ENCODE measurements around the gene TSHZ2. TPM values are rescaled to one million over a fixed set of nuclear protein-coding genes. Genes with fewer than 3 reads are reported as not detected.

Gene TSHZ2
- total and polyA plus RNA-seq, 2 experiments from 2014 or later: 1.1 to 5.2 TPM

DNA sequence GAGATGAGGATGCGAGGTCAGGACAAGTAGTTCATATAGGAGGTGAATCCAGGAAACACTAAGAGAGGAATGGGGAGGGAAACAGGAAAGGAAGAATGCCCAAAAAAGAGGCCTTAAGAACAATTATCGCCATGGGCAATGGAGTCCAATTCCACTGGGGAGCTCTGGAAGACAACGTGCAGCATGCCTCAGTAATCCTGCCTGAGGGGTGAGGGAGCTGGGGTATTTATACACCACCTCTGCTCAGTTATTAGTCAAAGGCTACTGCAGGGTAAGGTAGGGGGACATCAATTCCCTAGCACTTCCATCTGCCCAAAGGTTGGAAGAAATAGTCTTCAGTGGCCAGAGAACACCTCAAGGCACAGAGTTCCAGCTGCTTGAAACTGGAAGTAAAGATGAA is 525.1 kb downstream of the TSHZ2 start:
- no peaks in the 10 kb centered on the region for H3K36me3 ChIP-seq (replicated peaks; ENCODE audit: insufficient read depth, low read depth)
- no peak overlapping the region for H3K4me2 ChIP-seq
- 98% methylated on average over 3 of the region's 3 CpGs for WGBS (ENCODE audit: low lambda C conversion rate, missing lambda C conversion rate)
- H3K79me2 ChIP-seq: no peaks in the 10 kb centered on the region
- H3K9me3 ChIP-seq (ENCODE audit: low read depth): no peaks in the 10 kb centered on the region
- DNase-seq (ENCODE audit: low spot score): no peak
- H3K4me1 ChIP-seq (ENCODE audit: insufficient read depth): peaks cover 13% of the 10 kb centered on the region
- TF ChIP-seq EZH2 (IDR thresholded peaks at IDR 0.05; ENCODE audit: borderline replicate concordance) (no peak), EZH2phosphoT487 (IDR thresholded peaks at IDR 0.05; ENCODE audit: low read depth, severe bottlenecking, unreplicated experiment) (no peak)
- TF ChIP-seq, protein P1, sequence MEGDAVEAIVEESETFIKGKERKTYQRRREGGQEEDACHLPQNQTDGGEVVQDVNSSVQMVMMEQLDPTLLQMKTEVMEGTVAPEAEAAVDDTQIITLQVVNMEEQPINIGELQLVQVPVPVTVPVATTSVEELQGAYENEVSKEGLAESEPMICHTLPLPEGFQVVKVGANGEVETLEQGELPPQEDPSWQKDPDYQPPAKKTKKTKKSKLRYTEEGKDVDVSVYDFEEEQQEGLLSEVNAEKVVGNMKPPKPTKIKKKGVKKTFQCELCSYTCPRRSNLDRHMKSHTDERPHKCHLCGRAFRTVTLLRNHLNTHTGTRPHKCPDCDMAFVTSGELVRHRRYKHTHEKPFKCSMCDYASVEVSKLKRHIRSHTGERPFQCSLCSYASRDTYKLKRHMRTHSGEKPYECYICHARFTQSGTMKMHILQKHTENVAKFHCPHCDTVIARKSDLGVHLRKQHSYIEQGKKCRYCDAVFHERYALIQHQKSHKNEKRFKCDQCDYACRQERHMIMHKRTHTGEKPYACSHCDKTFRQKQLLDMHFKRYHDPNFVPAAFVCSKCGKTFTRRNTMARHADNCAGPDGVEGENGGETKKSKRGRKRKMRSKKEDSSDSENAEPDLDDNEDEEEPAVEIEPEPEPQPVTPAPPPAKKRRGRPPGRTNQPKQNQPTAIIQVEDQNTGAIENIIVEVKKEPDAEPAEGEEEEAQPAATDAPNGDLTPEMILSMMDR (IDR thresholded peaks at IDR 0.05; ENCODE audit: poor library complexity): no peak
- H3K27ac ChIP-seq: no peak overlapping the region
- no peak overlapping the region for H3K4me3 ChIP-seq
- H3K9me2 ChIP-seq (replicated peaks; ENCODE audit: insufficient read depth): no peaks in the 10 kb centered on the region
- H2AFZ ChIP-seq: no peak overlapping the region
- no peaks in the 10 kb centered on the region for H4K20me1 ChIP-seq (ENCODE audit: insufficient read depth, poor library complexity, severe bottlenecking)
- no peaks in the 10 kb centered on the region for H3K27me3 ChIP-seq

DNA sequence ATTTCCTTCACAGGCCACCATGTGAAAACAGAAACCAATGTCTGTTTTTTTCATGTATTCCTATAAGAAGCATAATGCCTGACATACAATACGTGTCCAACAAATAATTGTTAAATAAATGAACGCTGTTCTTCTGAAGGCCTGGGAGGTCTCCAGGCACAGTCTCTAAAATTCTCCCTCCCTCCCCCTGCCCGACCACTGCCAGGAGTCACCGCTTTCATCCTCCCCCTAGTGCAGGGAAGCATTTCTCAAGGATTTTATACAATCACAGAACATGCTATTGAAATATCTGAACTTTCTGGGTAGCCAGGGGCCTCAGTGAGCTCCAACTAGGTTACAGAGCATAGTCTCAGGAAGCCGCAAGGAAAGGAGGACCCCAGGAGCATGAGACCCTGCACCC is 526.2 kb downstream of the TSHZ2 start:
- H3K4me1 ChIP-seq (ENCODE audit: insufficient read depth): peaks cover 4% of the 10 kb centered on the region
- no peak overlapping the region for H2AFZ ChIP-seq
- H3K4me2 ChIP-seq: no peak overlapping the region
- no peak for TF ChIP-seq EZH2 (IDR thresholded peaks at IDR 0.05; ENCODE audit: borderline replicate concordance)
- TF ChIP-seq, protein P1 (IDR thresholded peaks at IDR 0.05; ENCODE audit: poor library complexity): no peak
- TF ChIP-seq EZH2phosphoT487 (IDR thresholded peaks at IDR 0.05; ENCODE audit: low read depth, severe bottlenecking, unreplicated experiment): no peak
- H3K9me2 ChIP-seq (replicated peaks; ENCODE audit: insufficient read depth): no peaks in the 10 kb centered on the region
- H3K4me3 ChIP-seq: no peak overlapping the region
- H3K79me2 ChIP-seq: no peaks in the 10 kb centered on the region
- H3K27me3 ChIP-seq: no peaks in the 10 kb centered on the region
- no peaks in the 10 kb centered on the region for H3K9me3 ChIP-seq (ENCODE audit: low read depth)
- no peak for DNase-seq (ENCODE audit: low spot score)
- H3K27ac ChIP-seq: no peak overlapping the region
- no peaks in the 10 kb centered on the region for H3K36me3 ChIP-seq (replicated peaks; ENCODE audit: insufficient read depth, low read depth)
- WGBS (ENCODE audit: low lambda C conversion rate, missing lambda C conversion rate): 86% methylated on average over 5 of the region's 5 CpGs
- H4K20me1 ChIP-seq (ENCODE audit: insufficient read depth, poor library complexity, severe bottlenecking): no peaks in the 10 kb centered on the region

DNA sequence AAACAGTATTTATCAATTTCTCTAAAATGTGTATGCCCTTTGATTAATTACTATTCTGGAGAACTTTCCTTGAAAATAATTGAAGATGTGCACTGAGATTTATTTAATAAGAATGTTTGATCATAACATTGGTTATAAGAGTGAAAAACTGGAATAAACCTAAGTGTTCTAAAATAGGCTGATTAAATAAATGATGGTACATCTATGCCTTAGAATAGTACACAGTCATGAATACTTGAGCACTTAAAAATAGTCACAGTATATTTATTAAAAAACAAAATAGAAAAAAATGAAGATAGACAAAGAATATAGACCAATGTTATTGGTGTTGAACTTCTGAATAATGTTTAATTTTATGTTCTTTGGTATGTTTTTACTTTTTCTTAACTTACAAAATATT is 528.5 kb downstream of the TSHZ2 start:
- H3K4me2 ChIP-seq: no peak overlapping the region
- H3K4me3 ChIP-seq: no peak overlapping the region
- H3K27me3 ChIP-seq: no peaks in the 10 kb centered on the region
- H3K36me3 ChIP-seq (replicated peaks; ENCODE audit: insufficient read depth, low read depth): no peaks in the 10 kb centered on the region
- no peaks in the 10 kb centered on the region for H3K9me3 ChIP-seq (ENCODE audit: low read depth)
- no peaks in the 10 kb centered on the region for H3K4me1 ChIP-seq (ENCODE audit: insufficient read depth)
- H3K9me2 ChIP-seq (replicated peaks; ENCODE audit: insufficient read depth): no peaks in the 10 kb centered on the region
- H3K79me2 ChIP-seq: no peaks in the 10 kb centered on the region
- H2AFZ ChIP-seq: no peak overlapping the region
- no peak for DNase-seq (ENCODE audit: low spot score)
- TF ChIP-seq, protein P1 (IDR thresholded peaks at IDR 0.05; ENCODE audit: poor library complexity): no peak
- TF ChIP-seq EZH2 (IDR thresholded peaks at IDR 0.05; ENCODE audit: borderline replicate concordance): no peak
- TF ChIP-seq EZH2phosphoT487 (IDR thresholded peaks at IDR 0.05; ENCODE audit: low read depth, severe bottlenecking, unreplicated experiment): no peak
- no peak overlapping the region for H3K27ac ChIP-seq
- H4K20me1 ChIP-seq (ENCODE audit: insufficient read depth, poor library complexity, severe bottlenecking): no peaks in the 10 kb centered on the region

DNA sequence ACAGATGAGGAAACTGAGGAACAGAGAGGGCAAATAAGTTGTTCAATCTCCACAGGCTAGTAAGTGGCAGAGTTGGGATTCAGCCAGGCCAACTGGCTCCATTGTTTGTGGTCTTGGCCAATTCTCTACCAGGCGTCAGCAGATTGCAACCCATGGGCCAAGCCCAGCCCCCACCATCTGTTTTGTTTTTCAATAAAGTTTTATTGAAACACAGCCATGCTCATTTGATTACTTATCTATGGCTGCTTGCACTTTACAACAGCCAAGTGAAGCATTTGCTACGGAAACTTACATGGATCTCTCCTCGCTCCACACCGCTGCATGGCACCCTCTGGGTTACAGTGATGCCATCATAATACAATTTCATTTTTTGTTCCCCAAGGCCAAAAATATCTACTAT is 530.7 kb downstream of the TSHZ2 start:
- Histone ChIP-seq H3K9me3 (ENCODE audit: low read depth) (no peaks in the 10 kb centered on the region), H3K79me2 (no peaks in the 10 kb centered on the region), H3K9me2 (replicated peaks; ENCODE audit: insufficient read depth) (no peaks in the 10 kb centered on the region), H2AFZ (no peak overlapping the region), H4K20me1 (ENCODE audit: insufficient read depth, poor library complexity, severe bottlenecking) (no peaks in the 10 kb centered on the region), H3K27me3 (no peaks in the 10 kb centered on the region), H3K4me2 (peak overlapping the region; percentile 37), H3K4me3 (no peak overlapping the region), H3K36me3 (replicated peaks; ENCODE audit: insufficient read depth, low read depth) (no peaks in the 10 kb centered on the region), H3K4me1 (ENCODE audit: insufficient read depth) (no peaks in the 10 kb centered on the region), H3K27ac (no peak overlapping the region)
- WGBS (ENCODE audit: low lambda C conversion rate, missing lambda C conversion rate): 89% methylated on average over 4 of the region's 4 CpGs
- no peak for DNase-seq (ENCODE audit: low spot score)
- TF ChIP-seq EZH2phosphoT487 (IDR thresholded peaks at IDR 0.05; ENCODE audit: low read depth, severe bottlenecking, unreplicated experiment): no peak
- TF ChIP-seq, protein P1 (IDR thresholded peaks at IDR 0.05; ENCODE audit: poor library complexity): no peak
- TF ChIP-seq EZH2 (IDR thresholded peaks at IDR 0.05; ENCODE audit: borderline replicate concordance): no peak
